Measurements from ENCODE around the gene PARM1.

PARM1 gene, protein sequence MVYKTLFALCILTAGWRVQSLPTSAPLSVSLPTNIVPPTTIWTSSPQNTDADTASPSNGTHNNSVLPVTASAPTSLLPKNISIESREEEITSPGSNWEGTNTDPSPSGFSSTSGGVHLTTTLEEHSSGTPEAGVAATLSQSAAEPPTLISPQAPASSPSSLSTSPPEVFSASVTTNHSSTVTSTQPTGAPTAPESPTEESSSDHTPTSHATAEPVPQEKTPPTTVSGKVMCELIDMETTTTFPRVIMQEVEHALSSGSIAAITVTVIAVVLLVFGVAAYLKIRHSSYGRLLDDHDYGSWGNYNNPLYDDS
- total RNA-seq, result 0.03 to 7.5 (median 1.4) reads per million in 18 experiments

DNA sequence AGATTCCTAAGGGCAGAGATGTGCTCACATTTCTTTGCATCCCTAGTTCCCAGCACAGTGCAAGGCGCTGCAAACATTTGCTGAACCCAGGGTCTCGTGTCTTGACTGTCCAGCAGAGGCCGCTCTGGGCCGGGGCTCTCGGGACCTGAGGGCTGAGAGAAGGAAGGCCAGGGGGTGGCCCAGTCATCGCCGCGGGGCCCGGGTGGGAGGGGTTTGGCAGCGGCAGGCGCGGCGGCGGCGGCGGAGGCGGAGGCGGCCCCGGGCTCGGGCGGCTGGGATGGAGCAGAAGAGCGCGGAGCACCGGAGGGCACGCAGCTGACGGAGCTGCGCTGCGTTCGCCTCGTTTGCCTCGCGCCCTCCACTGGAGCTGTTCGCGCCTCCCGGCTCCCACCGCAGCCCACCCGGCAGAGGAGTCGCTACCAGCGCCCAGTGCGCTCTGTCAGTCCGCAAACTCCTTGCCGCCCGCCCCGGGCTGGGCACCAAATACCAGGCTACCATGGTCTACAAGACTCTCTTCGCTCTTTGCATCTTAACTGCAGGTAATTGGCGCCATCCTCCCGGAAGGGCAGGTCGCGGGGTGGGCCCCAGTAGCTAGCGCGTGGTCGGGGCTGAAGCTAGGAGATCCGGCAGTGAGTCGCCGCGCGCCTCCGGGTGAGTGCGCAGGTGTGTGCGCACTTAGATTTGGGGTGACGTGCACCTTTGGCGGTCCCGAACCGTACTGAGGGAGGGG, at the start of gene PARM1:
Gene PARM1 (plus strand): TSS at position 285 of the 730 bp plus-strand sequence. CDS start 212 bp downstream, at position 497.
- peak; percentile 66 to 76 for DNase-seq

DNA sequence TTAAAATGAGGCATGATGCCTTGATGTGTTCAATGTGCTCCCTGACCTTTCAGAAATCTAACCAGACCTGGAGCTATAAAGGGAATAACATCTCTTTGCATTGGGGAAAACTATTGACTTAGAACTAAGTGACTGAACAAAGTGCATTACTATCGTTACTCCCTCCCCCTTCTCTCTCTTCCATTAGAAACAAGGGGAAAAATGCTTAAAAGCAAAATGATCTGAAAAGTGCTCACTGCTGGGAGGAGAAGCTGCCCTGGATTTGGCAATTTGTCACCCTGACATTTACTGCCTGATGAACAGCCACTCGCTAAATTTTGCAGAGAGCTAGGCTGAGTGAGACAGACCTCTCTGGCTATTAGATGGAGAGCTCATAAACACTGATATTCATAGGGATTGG, 48.6 kb upstream of the PARM1 start:
- no peak for DNase-seq

DNA sequence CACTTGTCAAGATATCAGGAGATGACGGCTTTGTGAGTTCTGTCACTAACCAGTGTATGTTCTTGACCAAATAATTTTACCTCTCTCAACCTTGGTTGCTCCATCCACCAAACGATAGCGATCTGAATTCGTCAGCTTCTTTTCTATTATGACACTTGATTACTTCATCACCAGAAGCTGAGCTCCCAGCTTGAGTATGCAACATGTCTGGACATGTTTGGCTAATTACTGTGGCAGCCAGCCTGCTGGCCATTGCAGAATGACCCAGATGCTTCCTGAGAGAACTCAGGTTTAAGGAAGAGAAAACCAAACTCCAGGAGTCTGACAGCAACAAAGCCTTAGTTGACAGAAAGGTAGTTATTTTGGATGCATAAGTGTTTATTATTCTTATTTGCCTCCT, 46.4 kb upstream of the PARM1 start:
- DNase-seq, result no peak

DNA sequence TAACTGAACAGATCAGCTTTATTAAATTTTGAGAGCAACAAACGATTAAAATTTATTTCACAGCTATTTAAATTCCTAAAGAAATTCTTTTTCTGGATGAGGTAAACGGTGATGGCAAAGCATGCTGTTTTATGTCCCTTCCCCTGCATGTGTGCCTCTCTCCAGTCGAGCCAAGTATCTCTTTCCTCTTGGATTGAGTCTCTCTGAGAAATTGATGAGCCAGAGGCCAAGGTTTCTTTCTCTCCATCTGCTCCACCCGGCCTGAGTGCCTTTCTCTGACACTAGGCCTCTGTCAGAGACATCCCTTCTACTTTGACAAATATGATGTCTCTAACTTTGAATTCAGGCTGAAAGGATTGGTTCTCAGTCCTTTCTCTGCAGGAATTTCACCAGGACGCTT, 42.6 kb upstream of the PARM1 start:
- DNase-seq, result no peak

DNA sequence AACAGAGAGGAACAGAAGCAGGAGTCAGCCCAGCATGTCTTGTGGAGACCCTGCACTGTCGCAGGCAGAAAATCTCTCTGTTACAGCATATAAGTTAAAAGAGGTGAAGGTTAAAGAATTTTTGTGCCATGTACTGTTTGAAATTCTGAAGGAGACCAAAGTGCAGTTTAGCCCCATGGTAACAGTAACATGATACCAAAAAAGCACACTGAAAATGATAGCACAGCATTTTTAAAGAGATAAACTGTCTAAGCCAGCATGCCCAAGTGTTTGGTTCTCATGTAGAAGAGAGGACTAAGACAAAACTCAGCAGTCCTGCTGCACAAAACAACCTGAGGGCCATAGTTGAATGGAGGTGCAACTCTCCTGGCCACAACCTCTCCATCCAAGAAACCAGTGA, 41.9 kb upstream of the PARM1 start:
- no peak for DNase-seq

DNA sequence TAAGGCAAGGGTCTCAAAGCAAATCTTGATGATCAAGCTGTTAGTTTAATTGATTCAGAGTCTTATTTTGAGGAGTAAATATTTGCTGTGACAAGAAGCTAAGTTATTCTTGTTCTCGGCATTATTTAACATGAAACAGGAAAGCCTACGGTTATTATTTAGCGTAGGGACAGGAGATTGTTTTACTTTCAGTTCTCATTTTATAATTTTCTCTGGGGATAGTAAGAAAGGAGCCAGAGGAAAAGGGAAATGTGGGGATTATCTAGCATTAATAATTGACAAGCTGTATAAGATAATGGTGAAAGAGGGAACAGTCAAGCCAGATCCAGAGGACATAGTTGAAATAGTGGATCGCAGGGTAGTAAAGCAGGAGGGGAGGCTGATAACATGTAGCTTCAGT, 39.7 kb upstream of the PARM1 start:
- DNase-seq, result no peak

DNA sequence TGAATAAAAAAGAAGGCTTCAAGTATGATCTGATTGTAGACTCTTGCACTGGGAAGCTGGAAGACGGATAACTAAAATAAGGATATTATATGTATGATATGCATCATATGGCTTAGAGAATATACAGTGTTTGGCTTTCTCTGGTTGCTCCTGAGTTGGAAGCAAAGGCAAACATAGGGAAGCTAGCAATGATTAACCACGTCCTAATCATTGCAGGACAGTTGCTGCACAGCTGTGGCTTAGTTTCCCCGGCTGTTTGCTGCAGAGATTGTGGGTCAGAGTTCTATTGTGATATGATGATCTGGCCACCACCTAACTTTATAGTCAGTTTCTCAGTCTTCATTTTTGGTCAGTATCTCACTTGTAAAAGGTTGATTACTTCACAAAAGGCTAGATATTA, 36.3 kb upstream of the PARM1 start:
- DNase-seq, result no peak

DNA sequence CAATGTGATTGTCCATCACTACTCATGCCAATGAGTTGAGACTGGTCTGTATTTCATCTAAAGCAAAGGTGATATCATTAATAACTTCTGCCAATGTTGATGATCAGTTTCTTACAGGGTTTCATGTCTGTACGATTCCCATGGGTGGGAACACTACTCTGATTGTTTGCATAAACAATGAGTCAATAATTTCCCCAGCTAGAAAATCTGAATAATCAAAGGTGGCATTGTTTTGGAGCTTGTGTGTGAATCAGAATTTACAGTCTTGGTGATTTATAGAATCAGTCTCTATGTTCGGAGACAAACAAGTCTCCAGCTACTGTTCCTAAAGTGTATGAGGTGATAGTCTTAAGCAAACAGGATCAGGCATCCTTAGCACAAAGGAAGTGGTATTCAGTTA, 35.5 kb upstream of the PARM1 start:
- no peak for DNase-seq

DNA sequence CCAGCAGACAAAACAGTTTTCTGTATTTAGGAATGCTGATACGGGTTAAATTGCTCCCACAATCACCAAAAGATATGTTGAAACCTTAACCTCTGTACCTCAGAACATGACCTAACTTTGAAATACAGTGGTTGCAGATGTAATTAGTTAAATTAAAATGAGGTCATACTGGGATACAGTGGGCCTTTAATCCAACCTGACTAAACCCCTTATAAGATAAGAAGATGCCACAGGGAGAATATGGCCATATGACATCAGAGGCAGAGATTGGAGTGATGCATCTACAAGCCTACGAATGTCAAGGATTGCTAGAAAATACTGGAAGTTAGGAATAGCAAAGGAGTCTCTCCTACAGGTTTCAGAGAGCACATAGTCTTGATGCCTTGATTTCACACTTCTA, 32.1 kb upstream of the PARM1 start:
- no peak for DNase-seq

DNA sequence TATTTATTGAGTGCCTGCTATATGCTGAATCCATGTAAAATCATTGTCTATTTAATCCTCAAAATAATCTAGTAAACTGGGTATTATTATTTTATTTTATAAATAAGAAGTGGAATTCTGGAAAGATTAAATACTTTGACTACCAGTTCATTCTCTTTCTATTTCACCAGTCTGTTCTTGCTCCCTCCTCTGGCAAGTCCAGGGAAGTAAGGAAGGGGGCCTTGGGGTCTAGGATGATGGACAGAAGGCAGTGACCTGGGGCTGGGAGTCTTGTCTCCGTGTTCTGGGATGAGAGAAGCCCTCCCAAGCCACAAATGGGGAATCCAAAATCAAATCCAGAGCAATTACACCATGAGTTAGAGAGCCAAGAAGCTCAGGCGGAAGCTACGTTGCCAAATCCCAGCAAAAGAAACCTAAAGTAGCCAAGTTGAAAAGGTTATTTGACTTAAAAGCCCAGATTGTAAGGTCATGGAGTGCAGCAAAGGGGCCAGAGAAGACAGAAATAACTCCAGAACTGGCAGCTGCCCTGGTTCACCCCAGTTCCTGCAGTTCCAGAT, 28.3 kb upstream of the PARM1 start:
- DNase-seq, result no peak

DNA sequence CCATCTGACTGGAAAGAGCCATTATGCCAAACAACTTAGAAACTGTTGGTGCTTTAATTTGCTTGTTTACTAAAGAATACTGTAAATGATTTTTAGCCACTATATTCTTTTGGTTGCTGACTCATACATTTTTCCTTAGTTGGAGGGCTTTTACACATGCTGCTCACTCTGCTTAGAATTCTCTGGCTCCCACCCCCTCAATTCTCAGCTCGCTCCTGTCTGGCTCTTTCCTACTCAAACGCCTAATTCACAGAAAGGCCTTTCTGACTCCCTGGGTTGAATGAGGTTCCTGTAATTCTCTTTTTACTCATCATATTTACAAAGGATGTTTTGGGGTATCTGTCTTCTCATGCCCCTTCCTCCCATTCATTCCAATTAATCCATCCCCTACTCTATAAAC, 26.1 kb upstream of the PARM1 start:
- no peak for DNase-seq

DNA sequence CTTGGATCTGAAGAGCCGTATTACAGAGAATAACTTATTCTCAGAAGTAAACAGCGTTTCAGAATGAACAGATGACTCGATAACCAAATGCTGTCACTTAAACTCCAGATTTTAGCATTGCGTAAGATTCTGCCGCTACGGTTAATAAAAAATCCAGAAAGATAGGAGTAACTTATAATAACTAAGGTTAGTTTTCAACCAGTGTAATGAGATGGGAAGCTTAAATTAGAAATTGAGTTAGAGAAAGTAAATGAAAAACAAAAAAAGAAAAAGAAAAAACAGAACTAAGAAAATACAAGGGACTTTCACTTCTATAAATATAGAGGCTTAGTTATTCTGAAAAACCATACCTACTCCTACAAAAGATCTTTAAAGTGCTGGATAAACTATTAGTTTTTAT, 13.1 kb upstream of the PARM1 start:
- no peak for DNase-seq

DNA sequence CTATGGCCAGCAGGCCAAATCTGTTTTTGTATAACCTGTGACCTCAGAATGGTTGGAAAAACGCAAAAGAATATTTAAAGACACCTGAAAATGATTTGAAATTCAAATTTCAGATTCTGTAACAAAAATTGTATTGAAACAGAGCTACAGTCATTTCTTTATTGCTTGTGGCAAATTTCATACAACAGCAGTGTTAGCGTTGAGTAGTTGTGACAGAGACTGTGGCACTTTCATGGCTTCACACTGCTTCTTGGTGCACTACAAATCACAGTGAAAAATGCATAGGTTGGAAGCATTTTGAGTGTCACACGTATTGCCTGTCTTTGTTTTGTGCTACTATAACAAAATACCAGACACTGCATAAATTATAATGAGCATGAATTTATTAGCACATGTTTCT, 12.2 kb upstream of the PARM1 start:
- DNase-seq, result no peak

DNA sequence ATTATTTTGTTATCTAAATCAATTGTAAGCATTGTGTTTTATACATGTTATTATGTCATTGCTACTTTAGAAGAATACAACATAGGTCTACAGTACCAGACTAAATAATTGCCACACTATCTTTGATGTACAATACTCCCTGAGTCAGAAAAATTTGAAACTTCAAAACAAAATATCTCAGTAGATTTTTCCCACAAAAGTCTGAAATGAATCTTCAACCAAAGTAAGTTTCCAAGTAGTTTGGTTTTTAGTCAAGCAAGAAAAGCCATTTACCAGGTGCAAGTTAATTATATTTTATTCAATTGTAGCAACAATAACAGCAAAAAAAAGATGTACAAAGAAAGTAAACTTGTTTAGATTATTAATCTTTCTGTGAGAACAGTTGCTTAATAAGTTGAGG, 11.4 kb upstream of the PARM1 start:
- no peak for DNase-seq

DNA sequence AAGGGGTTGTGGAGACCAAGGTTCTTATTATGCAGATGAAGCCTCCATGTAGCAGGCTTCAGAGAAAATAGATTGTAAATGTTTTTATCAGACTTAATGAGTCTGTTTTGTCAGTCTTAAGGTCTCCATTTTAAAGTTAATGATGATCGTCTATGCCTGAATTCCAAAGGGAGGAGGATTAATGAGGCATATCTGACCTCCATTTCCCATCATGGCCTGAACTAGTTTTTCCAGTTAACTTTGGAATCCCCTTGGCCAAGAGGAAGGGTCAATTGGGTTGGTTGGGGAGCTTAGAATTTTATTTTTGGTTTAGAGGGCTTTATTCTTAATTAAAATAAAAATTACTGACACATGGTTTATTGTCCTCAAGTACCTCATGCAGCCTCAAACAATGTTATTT, 6.9 kb upstream of the PARM1 start:
- DNase-seq, result no peak

DNA sequence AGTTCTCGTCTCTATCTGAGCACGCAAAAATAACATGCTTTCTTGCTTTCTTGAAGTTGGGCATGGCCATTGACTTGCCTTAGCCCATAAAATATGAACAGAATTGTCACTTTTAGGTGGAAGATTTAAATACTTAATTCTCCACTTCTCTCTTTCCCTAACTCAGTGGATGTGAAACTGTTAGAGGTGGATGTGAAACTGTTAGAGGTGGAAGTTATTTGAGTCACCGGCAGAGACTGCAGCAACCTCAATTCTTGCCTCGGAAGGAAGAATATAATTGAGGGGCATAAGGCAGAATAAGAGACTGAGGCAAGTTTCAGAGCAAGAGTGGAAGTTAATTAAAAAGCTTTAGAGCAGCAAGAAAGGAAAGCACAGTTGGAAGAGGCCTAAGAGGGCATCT, 2.8 kb upstream of the PARM1 start:
- DNase-seq, result peak in 1 of 2 donors; percentile 11

DNA sequence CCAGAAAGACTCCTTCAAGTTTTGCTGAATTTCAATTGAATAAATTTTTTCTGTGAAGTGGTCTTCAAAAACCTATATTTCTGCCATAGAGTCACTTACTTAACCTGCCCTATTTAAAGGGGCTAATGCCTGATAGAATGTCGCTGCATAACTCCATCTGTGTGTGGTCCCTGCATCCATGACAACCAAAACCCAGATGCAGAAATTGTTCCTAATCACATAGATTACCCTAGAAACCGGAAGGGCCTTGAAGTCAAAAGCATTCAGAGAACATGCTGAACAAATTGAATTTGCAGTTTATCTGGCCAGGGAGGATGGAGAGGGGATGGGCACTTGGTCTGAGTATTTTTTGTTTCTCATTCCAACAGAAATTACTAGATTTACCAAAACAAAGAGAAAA, 1.5 kb upstream of the PARM1 start:
- DNase-seq, result no peak

DNA sequence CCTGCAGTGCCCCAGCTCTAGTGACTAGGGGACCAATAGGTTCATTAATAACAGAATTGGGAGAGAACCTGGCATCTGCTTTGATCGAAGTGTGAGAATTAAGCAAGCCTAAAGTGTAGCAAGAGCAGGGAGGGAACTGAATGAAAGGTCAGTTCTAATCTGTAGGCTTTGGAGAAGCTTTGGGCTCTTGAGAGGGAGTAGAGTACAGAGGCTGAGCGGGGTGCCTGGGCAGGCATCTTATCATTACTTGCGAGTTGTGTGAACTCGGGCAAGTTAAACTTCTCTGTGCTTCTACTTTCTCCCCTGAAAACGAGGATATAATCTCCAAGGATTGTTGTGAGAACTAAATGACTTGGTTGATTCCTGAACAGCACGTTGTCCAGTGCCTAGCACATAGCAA, 906 bp upstream of the PARM1 start:
- DNase-seq, result no peak

DNA sequence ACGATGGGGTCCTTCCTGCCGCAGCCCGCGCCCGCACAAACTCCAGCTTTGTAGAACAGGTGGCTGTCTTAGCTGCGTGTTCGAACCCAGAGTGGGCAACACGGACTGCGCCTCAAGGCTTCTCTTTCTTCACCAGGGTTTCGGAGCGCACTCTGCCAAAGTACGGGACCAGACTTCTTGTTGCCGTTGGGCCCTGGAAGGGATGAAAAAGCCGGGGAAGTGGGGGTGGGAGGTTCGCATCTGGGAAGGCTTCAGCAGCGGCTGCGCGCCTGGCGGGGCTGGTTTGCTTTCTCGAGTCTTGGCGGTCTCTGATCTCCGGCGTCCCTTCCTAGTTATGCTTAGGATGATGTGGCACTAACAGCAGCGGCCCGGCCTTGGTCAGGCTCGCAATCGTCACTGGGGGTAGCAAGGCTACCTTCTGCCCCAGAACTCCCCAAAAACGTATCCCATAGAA, 673 bp downstream of the PARM1 start:
- peak in 1 of 2 donors; percentile 3 for DNase-seq

DNA sequence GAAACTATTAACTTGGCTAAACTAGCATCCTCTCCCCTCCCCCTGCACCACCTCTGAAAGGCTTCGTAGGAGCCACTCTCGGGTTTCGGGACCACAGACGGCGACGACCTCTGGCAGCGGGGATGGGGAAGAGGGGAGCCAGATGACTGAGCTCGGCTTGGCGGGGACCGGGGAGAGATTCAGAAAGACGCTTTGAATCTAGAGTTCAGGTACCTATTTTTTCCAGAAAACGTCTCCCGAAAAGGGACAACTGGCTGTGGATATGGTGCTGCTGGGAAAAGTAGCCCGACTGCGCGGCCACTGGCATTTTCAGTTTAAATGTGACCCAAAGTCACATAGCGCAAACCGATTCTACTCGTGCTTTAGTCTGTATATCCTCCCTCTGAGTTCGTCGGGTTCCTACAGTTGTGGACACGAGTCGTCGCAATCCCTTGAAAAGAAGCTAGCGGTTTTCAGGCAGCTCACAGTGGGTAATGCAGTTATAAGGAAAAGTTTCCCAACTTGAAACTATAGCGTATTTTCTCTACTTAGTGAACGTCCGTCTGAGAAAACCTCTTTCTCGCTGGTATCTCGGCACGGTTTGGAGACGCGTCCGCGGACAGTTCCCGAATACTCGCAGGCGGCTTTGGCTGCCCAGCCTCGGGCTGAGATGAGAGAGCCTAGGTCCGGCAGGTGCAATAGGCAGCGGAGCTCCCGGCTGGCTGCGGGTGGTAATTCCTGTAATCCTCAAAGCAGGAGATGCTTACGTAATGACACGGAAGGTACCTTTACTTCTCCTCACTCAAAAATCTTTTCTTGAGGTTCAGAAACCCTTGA, 1.3 kb downstream of the PARM1 start:
- peak in 1 of 2 donors; percentile 6 for DNase-seq

DNA sequence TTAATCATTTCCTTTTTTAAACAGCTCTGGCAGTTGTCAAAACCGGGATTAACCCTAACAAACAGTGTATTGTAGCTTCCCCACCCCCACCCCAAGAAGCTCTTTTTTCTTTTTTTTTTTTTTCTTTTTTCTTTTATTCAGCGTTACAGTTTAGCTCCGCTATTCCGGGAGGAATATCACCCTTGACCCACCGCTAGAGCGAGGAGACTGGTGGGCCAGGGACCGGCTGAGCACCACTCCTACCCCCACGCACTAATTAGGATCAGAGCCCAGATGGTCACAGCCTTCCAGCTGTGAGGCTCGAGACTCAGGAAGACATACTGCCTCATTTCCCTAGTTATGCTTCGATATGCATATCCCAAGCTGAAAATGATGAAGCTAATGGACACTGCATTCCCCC, 2.0 kb downstream of the PARM1 start:
- no peak for DNase-seq

DNA sequence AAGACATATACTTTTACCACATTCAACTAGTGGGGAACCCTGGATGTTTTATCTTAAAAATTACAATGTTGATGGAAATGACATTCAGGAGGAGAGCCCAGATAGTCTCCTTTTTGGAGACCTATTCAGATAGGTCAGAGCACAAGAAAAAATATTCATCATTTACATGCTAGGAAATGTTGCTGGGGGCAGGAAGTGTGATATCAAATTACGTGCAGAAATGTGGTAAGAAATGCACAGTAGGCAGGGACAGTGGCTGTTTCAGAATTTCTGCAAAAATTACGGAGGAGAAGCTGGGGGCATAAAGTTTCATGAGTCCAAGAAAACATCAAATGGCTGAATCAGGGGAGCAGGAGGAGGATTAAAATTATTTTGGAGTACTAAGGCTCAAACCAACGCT, 8.2 kb downstream of the PARM1 start:
- DNase-seq, result no peak

DNA sequence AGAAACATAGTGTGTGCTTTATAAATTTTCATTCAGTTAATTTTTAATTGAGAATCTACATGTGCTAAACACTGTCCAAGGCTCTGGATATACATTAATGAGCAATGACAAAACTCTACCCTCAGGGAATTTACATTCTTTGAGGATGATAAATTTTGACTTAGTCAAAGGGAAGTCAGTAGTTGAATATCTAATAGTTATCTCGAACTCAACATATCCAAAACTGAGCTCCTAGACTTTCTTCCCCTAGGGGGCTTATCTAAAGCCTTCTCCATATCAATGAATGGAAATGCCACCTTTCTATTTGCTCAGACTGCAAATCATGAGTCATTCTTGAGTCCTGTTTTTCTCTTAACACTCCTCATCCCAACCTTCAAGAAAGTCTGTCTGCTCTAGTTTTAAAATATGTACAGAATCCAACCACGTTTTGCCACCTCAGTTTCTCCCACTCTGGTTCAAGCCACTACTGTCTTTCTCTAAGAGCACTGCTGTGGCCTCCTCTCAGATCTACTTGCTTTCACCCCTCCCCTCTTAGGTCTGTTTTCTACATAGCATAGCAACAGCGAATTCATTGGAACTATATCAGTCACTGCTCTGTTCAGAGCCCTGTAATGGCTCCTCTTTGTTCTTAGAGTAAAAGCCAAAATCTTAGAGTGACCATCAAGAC, 9.5 kb downstream of the PARM1 start:
- DNase-seq, result no peak
